Panc1 (cell line): ENCODE results near the gene MYBPHL. TPM values are rescaled to one million over a fixed set of nuclear protein-coding genes. Genes with fewer than 3 reads are reported as not detected.
"Not testable (repeated sequence)": the region's sequence is repeated elsewhere in the genome, so short reads cannot be mapped to it uniquely, and the experiment has no call there.

Experiments used
- ATAC-seq: fragments of 200-7000 bp; cut with Tn5 transposase; 2 replicates; pipeline ENCODE4 v1.9.1; 2020; ENCODE audit warnings: mild to moderate bottlenecking, moderate library complexity
- BruUV-seq: library from RNA; stranded (reverse); fragments of 400-500 nt; replicated peaks from 2 replicates; lab custom pipeline; 2021; lab: Mats Ljungman, UMichigan
- CTCF ChIA-PET: fragments of 300-600 bp; sonication (Branson Sonifier 250); formaldehyde crosslinking; loops from one replicate; lab custom pipeline; 2022; ENCODE audit warnings: antibody characterized with exemption; lab: Charles Lee
- POLR2A ChIA-PET: fragments of 300-600 bp; sonication (Branson Sonifier 250); formaldehyde crosslinking; loops from one replicate; lab custom pipeline; 2022; ENCODE audit warnings: antibody characterized with exemption; lab: Charles Lee
- DNase-seq: peaks from one replicate; pipeline ENCODE4 v3.0.0-alpha.2; 2010; ENCODE audit warnings: low read depth, low spot score
- H3K27ac ChIP-seq: 2 replicates; pipeline ENCODE4 v1.5.1; 2011; ENCODE audit warnings: mild to moderate bottlenecking, low read length, inconsistent platforms
- H3K27me3 ChIP-seq: fragments of 200-500 bp; sonication (Bioruptor generic); 2 replicates; pipeline ENCODE4 v1.6.0; 2014; ENCODE audit warnings: low read length, inconsistent platforms; ENCODE audit not compliant: control insufficient read depth, insufficient read depth
- H3K36me3 ChIP-seq: fragments of 200-500 bp; sonication (Bioruptor generic); 2 replicates; pipeline ENCODE4 v1.5.1; 2014; ENCODE audit warnings: inconsistent platforms, mild to moderate bottlenecking, low read length, moderate library complexity; ENCODE audit not compliant: control insufficient read depth, insufficient read depth
- H3K4me1 ChIP-seq: 2 replicates; pipeline ENCODE4 v1.5.1; 2011; ENCODE audit warnings: inconsistent platforms, mild to moderate bottlenecking, low read length, moderate library complexity; ENCODE audit not compliant: control insufficient read depth, insufficient read depth
- H3K4me3 ChIP-seq, 2 experiments: 2 replicates each; pipeline ENCODE4 v1.5.1; 2011 to 2012; ENCODE audit warnings: low read depth in 2 of 2, low read length in 2 of 2, mild to moderate bottlenecking in 2 of 2, inconsistent platforms in 1 of 2, moderate library complexity in 1 of 2
- H3K9me3 ChIP-seq: fragments of 200-500 bp; sonication (Bioruptor generic); 2 replicates; pipeline ENCODE4 v1.5.1; 2014; ENCODE audit warnings: low read depth, mild to moderate bottlenecking, inconsistent platforms, low read length, moderate library complexity; ENCODE audit not compliant: control insufficient read depth, insufficient read depth
- CTCF ChIP-seq: fragments of 450-650 bp; IDR thresholded peaks from 2 replicates; pipeline ENCODE4 v1.5.1; 2017; ENCODE audit warnings: mild to moderate bottlenecking
- POLR2AphosphoS5 ChIP-seq: IDR thresholded peaks from 2 replicates; pipeline ENCODE4 v1.6.1; 2012; ENCODE audit warnings: mild to moderate bottlenecking, low read depth, low read length, moderate library complexity
- REST ChIP-seq, 2 experiments: IDR thresholded peaks; 2 replicates each; pipeline ENCODE4 v1.6.1; 2011 to 2012; ENCODE audit warnings: low read depth in 2 of 2, control low read depth in 1 of 2, low read length in 1 of 2, mild to moderate bottlenecking in 1 of 2, moderate library complexity in 1 of 2; ENCODE audit not compliant: insufficient read depth in 1 of 2
- SIN3A ChIP-seq: IDR thresholded peaks from 2 replicates; pipeline ENCODE4 v1.6.1; 2012; ENCODE audit warnings: low read depth, mild to moderate bottlenecking, low read length, moderate library complexity, borderline replicate concordance; ENCODE audit not compliant: insufficient read depth
- TCF7L2 ChIP-seq: IDR thresholded peaks from 2 replicates; pipeline ENCODE4 v1.6.1; 2011; ENCODE audit warnings: mild to moderate bottlenecking, low read depth, low read length, inconsistent platforms
- in situ Hi-C: cut with HindIII; loops from 2 replicates; pipeline ENCODE4 v1.10.0; 2016; ENCODE audit warnings: low sequenced_read_pairs, low pct_unique_long_range_greater_than_20kb
- intact Hi-C: fragments of 100-400 bp; cut with micrococcal nuclease; formaldehyde crosslinking; loops from one replicate; pipeline ENCODE4 v1.10.0; 2022; ENCODE audit not compliant: unreplicated experiment
- total RNA-seq: library from RNA; stranded (reverse); gene quantifications from one replicate; pipeline ENCODE4 v1.2.1, GENCODE V29; 2021; ENCODE audit not compliant: unreplicated experiment

The MYBPHL gene
- total RNA-seq, 1 experiment from 2014 or later = not detected

- in situ Hi-C loops, POLR2A ChIA-PET, H3K4me1 ChIP-seq, ATAC-seq, H3K4me3 ChIP-seq, H3K27ac ChIP-seq, intact Hi-C loops, H3K9me3 ChIP-seq, DNase-seq, CTCF ChIA-PET, H3K27me3 ChIP-seq, BruUV-seq, H3K36me3 ChIP-seq: not testable (repeated sequence)
Observed at GRCh38 chr1:109286762-109287161, 20.0 kb downstream of the MYBPHL start.

GRCh38 chr1:109283748-109284600 is 22.8 kb downstream of the MYBPHL start:
- ChIA-PET POLR2A (no interaction called here), CTCF (no interaction called here)
- H3K27me3 ChIP-seq = no peaks in the 10 kb centered on the region
- H3K4me3 ChIP-seq = peak overlapping the region; percentile 73 to 77
- BruUV-seq = no TSS peak
- peak overlapping the region; percentile 98 for H3K27ac ChIP-seq
- intact Hi-C loops = no loop called here
- no peaks in the 10 kb centered on the region for H3K9me3 ChIP-seq
- DNase-seq = no peak
- ATAC-seq = no peak; the same call in 1 of the 2 replicates
- TF ChIP-seq REST (IDR thresholded peaks at IDR 0.05; ENCODE audit: insufficient read depth in 1 of 2, low read depth in 2 of 2, low read length in 1 of 2) (no peak), CTCF (no peak), TCF7L2 (no peak), POLR2AphosphoS5 (no peak), SIN3A (no peak)
- in situ Hi-C loops = no loop called here
- peaks cover 14% of the 10 kb centered on the region for H3K4me1 ChIP-seq
- peaks cover 3% of the 10 kb centered on the region for H3K36me3 ChIP-seq
